Ishikawa (cell line): ENCODE results near the gene MYO5C.

Experiments used
- CEBPB ChIP-seq: IDR thresholded peaks from 2 replicates; pipeline ENCODE4 v1.6.1; 2012
- YY1 ChIP-seq: IDR thresholded peaks from 2 replicates; pipeline ENCODE4 v1.6.1; 2012; ENCODE audit warnings: low read depth
- TF ChIP-seq, protein P1 (sequence below): IDR thresholded peaks from 2 replicates; pipeline ENCODE4 v1.6.1; 2012; ENCODE audit warnings: low read depth, mild to moderate bottlenecking

GRCh38 chr15:52218816-52219215, 76.8 kb downstream of the MYO5C start:
- TF ChIP-seq YY1 (no peak), CEBPB (no peak)
- TF ChIP-seq, protein P1, sequence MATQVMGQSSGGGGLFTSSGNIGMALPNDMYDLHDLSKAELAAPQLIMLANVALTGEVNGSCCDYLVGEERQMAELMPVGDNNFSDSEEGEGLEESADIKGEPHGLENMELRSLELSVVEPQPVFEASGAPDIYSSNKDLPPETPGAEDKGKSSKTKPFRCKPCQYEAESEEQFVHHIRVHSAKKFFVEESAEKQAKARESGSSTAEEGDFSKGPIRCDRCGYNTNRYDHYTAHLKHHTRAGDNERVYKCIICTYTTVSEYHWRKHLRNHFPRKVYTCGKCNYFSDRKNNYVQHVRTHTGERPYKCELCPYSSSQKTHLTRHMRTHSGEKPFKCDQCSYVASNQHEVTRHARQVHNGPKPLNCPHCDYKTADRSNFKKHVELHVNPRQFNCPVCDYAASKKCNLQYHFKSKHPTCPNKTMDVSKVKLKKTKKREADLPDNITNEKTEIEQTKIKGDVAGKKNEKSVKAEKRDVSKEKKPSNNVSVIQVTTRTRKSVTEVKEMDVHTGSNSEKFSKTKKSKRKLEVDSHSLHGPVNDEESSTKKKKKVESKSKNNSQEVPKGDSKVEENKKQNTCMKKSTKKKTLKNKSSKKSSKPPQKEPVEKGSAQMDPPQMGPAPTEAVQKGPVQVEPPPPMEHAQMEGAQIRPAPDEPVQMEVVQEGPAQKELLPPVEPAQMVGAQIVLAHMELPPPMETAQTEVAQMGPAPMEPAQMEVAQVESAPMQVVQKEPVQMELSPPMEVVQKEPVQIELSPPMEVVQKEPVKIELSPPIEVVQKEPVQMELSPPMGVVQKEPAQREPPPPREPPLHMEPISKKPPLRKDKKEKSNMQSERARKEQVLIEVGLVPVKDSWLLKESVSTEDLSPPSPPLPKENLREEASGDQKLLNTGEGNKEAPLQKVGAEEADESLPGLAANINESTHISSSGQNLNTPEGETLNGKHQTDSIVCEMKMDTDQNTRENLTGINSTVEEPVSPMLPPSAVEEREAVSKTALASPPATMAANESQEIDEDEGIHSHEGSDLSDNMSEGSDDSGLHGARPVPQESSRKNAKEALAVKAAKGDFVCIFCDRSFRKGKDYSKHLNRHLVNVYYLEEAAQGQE: no peak
